Parathyroid adenoma (tissue), 2 donors: ENCODE results near the gene ZNF317.

ENCODE experiments used
- H2AFZ ChIP-seq: fragments of 300-600 bp; sonication (generic); one replicate; pipeline ENCODE4 v1.7.0; 2017; ENCODE audit warnings: antibody characterized with exemption, mild to moderate bottlenecking
- H3K27ac ChIP-seq: fragments of 300-600 bp; sonication (generic); one replicate; pipeline ENCODE4 v1.7.0; 2017
- H3K27me3 ChIP-seq: fragments of 300-600 bp; sonication (generic); one replicate; pipeline ENCODE4 v1.7.0; 2017; ENCODE audit warnings: low read length; ENCODE audit not compliant: control insufficient read depth, insufficient read depth
- H3K36me3 ChIP-seq: fragments of 300-600 bp; sonication (generic); one replicate; pipeline ENCODE4 v1.7.0; 2017; ENCODE audit warnings: low read length; ENCODE audit not compliant: control insufficient read depth, insufficient read depth
- H3K4me1 ChIP-seq: fragments of 300-600 bp; sonication (generic); one replicate; pipeline ENCODE4 v1.7.0; 2017; ENCODE audit warnings: control low read depth
- H3K4me2 ChIP-seq: fragments of 300-600 bp; sonication (generic); one replicate; pipeline ENCODE4 v1.7.0; 2017; ENCODE audit warnings: low read length
- H3K4me3 ChIP-seq: fragments of 300-600 bp; sonication (generic); one replicate; pipeline ENCODE4 v1.7.0; 2017; ENCODE audit warnings: low read depth, low read length
- H3K79me2 ChIP-seq: fragments of 300-600 bp; sonication (generic); one replicate; pipeline ENCODE4 v1.7.0; 2017; ENCODE audit warnings: control low read depth
- H3K9ac ChIP-seq: fragments of 300-600 bp; sonication (generic); one replicate; pipeline ENCODE4 v1.7.0; 2017; ENCODE audit warnings: mild to moderate bottlenecking
- H3K9me3 ChIP-seq: fragments of 300-600 bp; sonication (generic); one replicate; pipeline ENCODE4 v1.7.0; 2017; ENCODE audit warnings: low read length; ENCODE audit not compliant: control insufficient read depth
- CTCF ChIP-seq: fragments of 300-600 bp; sonication (generic); IDR thresholded peaks from one replicate; pipeline ENCODE4 v1.7.0; 2017; ENCODE audit warnings: antibody characterized with exemption, mild to moderate bottlenecking
- donor health status: primary hyperparathyroidism.

The ZNF317 gene

DNA sequence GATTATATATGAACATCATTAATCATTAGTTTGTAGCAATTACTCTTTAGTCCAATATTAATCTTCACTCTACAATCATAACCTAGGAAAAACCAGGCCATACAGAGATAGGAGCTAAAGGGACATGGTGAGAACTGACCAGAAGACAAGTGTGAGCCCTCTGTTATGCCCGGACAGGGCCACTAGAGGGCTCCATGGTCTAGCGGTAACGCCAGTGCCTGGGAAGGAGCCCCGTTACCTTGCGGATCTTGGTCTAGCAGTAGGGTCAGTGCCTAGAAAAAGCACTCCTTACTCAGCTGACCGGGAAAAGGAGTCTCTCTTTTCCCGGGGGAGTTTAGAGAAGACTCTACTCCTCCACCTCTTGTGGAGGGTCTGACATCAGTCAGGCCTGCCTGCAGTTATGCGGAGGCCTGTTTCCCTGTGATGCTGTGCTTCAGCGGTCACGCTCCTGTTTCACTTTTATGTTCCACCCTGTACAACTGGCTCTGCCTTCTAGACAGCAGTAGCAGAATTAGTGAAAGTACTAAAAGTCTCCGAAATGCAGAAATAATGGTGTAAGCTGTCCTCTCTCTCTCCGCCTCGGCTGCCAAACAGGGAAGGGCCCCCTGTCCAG is 65.4 kb downstream of the ZNF317 start:
- H3K4me1 ChIP-seq, result no peaks in the 10 kb centered on the region
- peak overlapping the region; percentile 7 for H2AFZ ChIP-seq
- H3K9me3 ChIP-seq, result no peaks in the 10 kb centered on the region
- TF ChIP-seq CTCF, result peak; percentile 81
- no peaks in the 10 kb centered on the region for H3K36me3 ChIP-seq
- H3K27me3 ChIP-seq, result no peaks in the 10 kb centered on the region
- H3K4me2 ChIP-seq, result peak overlapping the region; percentile 60
- no peak overlapping the region for H3K4me3 ChIP-seq
- no peak overlapping the region for H3K9ac ChIP-seq
- H3K27ac ChIP-seq, result no peak overlapping the region
- H3K79me2 ChIP-seq, result no peaks in the 10 kb centered on the region
